Adipocyte (in vitro differentiated cells): ENCODE measurements around the gene HSPA9.

ENCODE experiments used
- DNase-seq: peaks from one replicate; pipeline ENCODE4 v3.0.0-alpha.2; 2015; ENCODE audit warnings: low read depth
- H3K27me3 ChIP-seq: replicated peaks from 2 replicates; pipeline ENCODE4 v1.7.0; 2013; ENCODE audit warnings: mild to moderate bottlenecking, low read length, moderate library complexity; ENCODE audit not compliant: control insufficient read depth, insufficient read depth
- H3K36me3 ChIP-seq: 2 replicates; pipeline ENCODE4 v1.7.0; 2013; ENCODE audit warnings: low read length, mild to moderate bottlenecking, moderate library complexity; ENCODE audit not compliant: control insufficient read depth, insufficient read depth, severe bottlenecking
- H3K4me1 ChIP-seq: 2 replicates; pipeline ENCODE4 v1.7.0; 2013; ENCODE audit warnings: mild to moderate bottlenecking, low read length, moderate library complexity; ENCODE audit not compliant: control insufficient read depth, insufficient read depth
- H3K4me3 ChIP-seq: 2 replicates; pipeline ENCODE4 v1.7.0; 2013; ENCODE audit warnings: mild to moderate bottlenecking, low read length, moderate library complexity
- H3K9ac ChIP-seq: 2 replicates; pipeline ENCODE4 v1.7.0; 2013; ENCODE audit warnings: mild to moderate bottlenecking, low read length, moderate library complexity
- H3K9me3 ChIP-seq: 2 replicates; pipeline ENCODE4 v1.7.0; 2013; ENCODE audit warnings: mild to moderate bottlenecking, low read length, moderate library complexity; ENCODE audit not compliant: control insufficient read depth

The HSPA9 gene

GRCh38 chr5:138575194-138576015, at the start of gene HSPA9:
Gene HSPA9 (minus strand): TSS chr5:138575401. CDS start chr5:138575318, 83 bp downstream.
- no peaks in the 10 kb centered on the region for H3K27me3 ChIP-seq
- DNase-seq: peak; percentile 100
- peaks cover 34% of the 10 kb centered on the region for H3K36me3 ChIP-seq
- H3K4me1 ChIP-seq: peaks cover 28% of the 10 kb centered on the region
- H3K9ac ChIP-seq: peak within 1 kb of the TSS; percentile 100
- H3K4me3 ChIP-seq: peak within 1 kb of the TSS; percentile 98
- H3K9me3 ChIP-seq: no peaks in the 10 kb centered on the region

- peak overlapping the region; percentile 56 for H3K4me3 ChIP-seq
- H3K4me1 ChIP-seq: peaks cover 4% of the 10 kb centered on the region
- no peaks in the 10 kb centered on the region for H3K27me3 ChIP-seq
- no peaks in the 10 kb centered on the region for H3K9me3 ChIP-seq
- DNase-seq: peak; percentile 46
- H3K9ac ChIP-seq: peak overlapping the region; percentile 39
- no peaks in the 10 kb centered on the region for H3K36me3 ChIP-seq
Observed at GRCh38 chr5:138623053-138623452, 47.9 kb upstream of the HSPA9 start.

DNA sequence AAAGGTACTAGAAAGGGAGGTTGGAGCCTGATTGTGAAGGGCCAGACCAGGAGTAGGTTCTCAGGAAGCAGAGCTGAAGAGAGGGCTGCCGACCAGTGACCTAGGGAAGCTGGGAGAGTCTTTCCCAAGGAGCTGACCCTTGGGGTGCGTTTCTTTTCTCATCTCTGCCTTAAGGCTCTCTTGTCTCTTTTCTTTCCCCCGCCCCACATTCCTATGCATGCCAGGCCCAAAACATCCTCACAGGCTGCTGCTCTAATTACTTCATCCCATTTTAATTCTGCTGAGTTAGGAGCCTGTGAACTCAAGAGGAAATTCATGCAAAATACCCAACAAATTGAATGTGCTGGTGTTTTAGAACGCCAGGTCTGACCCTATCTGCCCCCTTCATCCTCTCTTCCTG, 46.9 kb upstream of the HSPA9 start:
- H3K9me3 ChIP-seq: no peaks in the 10 kb centered on the region
- peaks cover 4% of the 10 kb centered on the region for H3K4me1 ChIP-seq
- no peaks in the 10 kb centered on the region for H3K27me3 ChIP-seq
- no peak overlapping the region for H3K4me3 ChIP-seq
- H3K36me3 ChIP-seq: no peaks in the 10 kb centered on the region
- no peak overlapping the region for H3K9ac ChIP-seq
- no peak for DNase-seq

GRCh38 chr5:138620663-138621224, 45.5 kb upstream of the HSPA9 start:
- H3K9ac ChIP-seq: no peak overlapping the region
- DNase-seq: no peak
- H3K36me3 ChIP-seq: no peaks in the 10 kb centered on the region
- no peaks in the 10 kb centered on the region for H3K9me3 ChIP-seq
- H3K27me3 ChIP-seq: no peaks in the 10 kb centered on the region
- no peak overlapping the region for H3K4me3 ChIP-seq
- H3K4me1 ChIP-seq: peaks cover 4% of the 10 kb centered on the region

- no peak for DNase-seq
- H3K4me1 ChIP-seq: peaks cover 3% of the 10 kb centered on the region
- no peaks in the 10 kb centered on the region for H3K9me3 ChIP-seq
- H3K27me3 ChIP-seq: no peaks in the 10 kb centered on the region
- H3K9ac ChIP-seq: no peak overlapping the region
- no peaks in the 10 kb centered on the region for H3K36me3 ChIP-seq
- no peak overlapping the region for H3K4me3 ChIP-seq
Observed at GRCh38 chr5:138616508-138616907, 41.3 kb upstream of the HSPA9 start.

DNA sequence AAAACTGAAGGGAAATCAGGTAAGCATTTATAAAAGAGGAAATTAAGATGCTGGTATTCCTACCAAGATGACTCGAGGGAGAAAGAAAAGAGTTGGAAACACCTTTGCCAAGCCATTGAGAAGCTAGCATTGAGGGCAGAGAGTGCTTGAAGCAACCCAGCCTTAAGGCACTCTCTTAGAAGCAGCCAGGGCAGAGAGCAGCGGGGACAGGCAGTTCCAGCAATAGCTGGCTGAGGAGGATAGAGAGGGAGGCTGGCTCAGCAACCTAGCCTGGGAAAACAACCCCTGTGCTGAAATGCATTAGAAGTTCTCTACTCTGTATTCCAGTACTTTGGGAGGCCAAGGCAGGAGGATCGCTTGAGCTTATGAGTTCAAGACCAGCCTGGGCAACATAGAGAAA, 40.3 kb upstream of the HSPA9 start:
- no peaks in the 10 kb centered on the region for H3K36me3 ChIP-seq
- DNase-seq: no peak
- peaks cover 9% of the 10 kb centered on the region for H3K4me1 ChIP-seq
- no peaks in the 10 kb centered on the region for H3K27me3 ChIP-seq
- H3K9ac ChIP-seq: no peak overlapping the region
- H3K9me3 ChIP-seq: no peaks in the 10 kb centered on the region
- H3K4me3 ChIP-seq: no peak overlapping the region

- peak; percentile 49 for DNase-seq
- Histone ChIP-seq H3K4me1 (peaks cover 9% of the 10 kb centered on the region), H3K27me3 (peaks cover 4% of the 10 kb centered on the region), H3K36me3 (no peaks in the 10 kb centered on the region), H3K9me3 (no peaks in the 10 kb centered on the region), H3K4me3 (peak overlapping the region; percentile 72), H3K9ac (peak overlapping the region; percentile 59)
Observed at GRCh38 chr5:138611678-138612218, 36.5 kb upstream of the HSPA9 start.

- Histone ChIP-seq H3K4me3 (peak overlapping the region; percentile 72), H3K4me1 (peaks cover 9% of the 10 kb centered on the region), H3K9ac (peak overlapping the region; percentile 59), H3K36me3 (no peaks in the 10 kb centered on the region), H3K9me3 (no peaks in the 10 kb centered on the region), H3K27me3 (peaks cover 9% of the 10 kb centered on the region)
- no peak for DNase-seq
Observed at GRCh38 chr5:138610918-138611677, 35.9 kb upstream of the HSPA9 start.

- Histone ChIP-seq H3K4me3 (no peak overlapping the region), H3K4me1 (peaks cover 9% of the 10 kb centered on the region), H3K9me3 (no peaks in the 10 kb centered on the region), H3K9ac (no peak overlapping the region), H3K27me3 (peaks cover 9% of the 10 kb centered on the region), H3K36me3 (no peaks in the 10 kb centered on the region)
- no peak for DNase-seq
Observed at GRCh38 chr5:138610415-138610917, 35.3 kb upstream of the HSPA9 start.

DNA sequence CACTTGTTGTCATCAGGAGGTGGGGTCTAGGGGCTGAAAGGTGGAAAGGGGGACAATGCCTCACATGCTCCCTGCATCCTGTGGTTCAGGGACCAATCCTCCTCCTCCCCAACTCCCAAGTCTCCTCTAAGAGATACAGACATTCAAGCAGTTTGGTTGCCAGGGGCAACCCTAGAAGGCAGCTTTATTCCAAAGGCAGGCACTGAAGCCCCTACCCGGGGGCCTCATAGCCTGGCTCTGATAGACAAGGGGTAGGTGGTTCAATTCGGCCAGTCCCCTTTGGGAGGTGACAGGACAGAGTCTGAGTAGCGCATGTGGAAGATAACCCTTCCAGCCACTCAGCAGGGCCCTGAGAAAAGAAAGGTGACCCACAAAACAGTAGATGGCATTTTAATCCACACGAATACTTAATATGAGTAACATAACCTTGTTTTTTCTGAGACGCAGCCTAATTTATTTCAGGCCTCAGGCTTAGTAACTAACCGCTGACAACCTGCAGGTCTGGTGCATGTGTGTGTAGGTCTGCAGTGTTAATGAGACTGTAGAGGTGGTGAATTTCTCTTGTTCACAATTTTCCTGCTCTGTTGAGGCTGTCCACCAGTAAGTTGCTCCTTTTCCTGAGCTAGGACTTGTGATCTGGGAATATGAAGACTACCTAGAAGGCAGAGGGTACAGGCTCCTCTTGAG, 31.3 kb upstream of the HSPA9 start:
- peaks cover 23% of the 10 kb centered on the region for H3K4me1 ChIP-seq
- H3K36me3 ChIP-seq: no peaks in the 10 kb centered on the region
- H3K9ac ChIP-seq: no peak overlapping the region
- H3K9me3 ChIP-seq: no peaks in the 10 kb centered on the region
- H3K4me3 ChIP-seq: no peak overlapping the region
- H3K27me3 ChIP-seq: peaks cover 9% of the 10 kb centered on the region
- no peak for DNase-seq
